ENCODE data around the gene PPM1E. TPM values are rescaled to one million over a fixed set of nuclear protein-coding genes. Genes with fewer than 3 reads are reported as not detected.

PPM1E gene
- total and polyA plus RNA-seq, 2 of the 8 experiments (the other 6 are each of a cell fraction or from before 2014, with no cell fraction given), result 5.0 to 10.4 TPM

- 83% methylated on average over 3 of the region's 3 CpGs; no CpG with 5 or more reads in 1 of the 2 experiments for WGBS, 2 experiments (ENCODE audit: extremely low coverage in 1 of 2, insufficient coverage in 1 of 2, insufficient read length in 1 of 2, insufficient replicate concordance in 2 of 2, low coverage in 1 of 2, low lambda C conversion rate in 2 of 2, missing lambda C conversion rate in 1 of 2)
- Histone ChIP-seq H2AFZ (ENCODE audit: low read length) (no peak overlapping the region), H3K4ac (replicated peaks; ENCODE audit: insufficient read length, low read depth, low read length) (no peak overlapping the region), H3K27me3 (replicated peaks in 1 of 4; ENCODE audit: control insufficient read depth in 3 of 4, extremely low read depth in 1 of 4, insufficient read depth in 3 of 4, low read length in 3 of 4) (no peaks in the 10 kb centered on the region), H3K23me2 (ENCODE audit: low read depth, low read length) (no peaks in the 10 kb centered on the region), H4K20me1 (replicated peaks in 1 of 2; ENCODE audit: control insufficient read depth in 1 of 2, insufficient read depth in 2 of 2, low read length in 2 of 2) (no peaks in the 10 kb centered on the region), H3K9ac (replicated peaks in 1 of 4; ENCODE audit: extremely low read depth in 1 of 4, low read depth in 3 of 4, low read length in 3 of 4) (no peak overlapping the region), H3K4me1 (replicated peaks in 1 of 4; ENCODE audit: control insufficient read depth in 3 of 4, insufficient read depth in 4 of 4, low read length in 3 of 4) (no peaks in the 10 kb centered on the region), H3K79me2 (ENCODE audit: control insufficient read depth in 1 of 2, insufficient read depth in 2 of 2, low read length in 2 of 2) (no peaks in the 10 kb centered on the region), H2BK5ac (ENCODE audit: low read depth, low read length) (no peak overlapping the region), H4K91ac (replicated peaks; ENCODE audit: insufficient read length, low read length) (no peak overlapping the region), H3K56ac (replicated peaks; ENCODE audit: insufficient read length, low read depth, low read length) (no peak overlapping the region), H4K8ac (ENCODE audit: extremely low read depth, insufficient read depth, low read length) (no peak overlapping the region), H3K9me3 (ENCODE audit: insufficient read depth in 2 of 2, low read depth in 1 of 2, low read length in 1 of 2) (no peaks in the 10 kb centered on the region), H2BK12ac (ENCODE audit: low read depth, low read length) (no peak overlapping the region), H3K36me3 (ENCODE audit: control insufficient read depth in 2 of 4, insufficient read depth in 4 of 4, low read length in 3 of 4) (no peaks in the 10 kb centered on the region), H2BK120ac (replicated peaks; ENCODE audit: low read depth, low read length) (no peak overlapping the region), H3K14ac (ENCODE audit: insufficient read length) (no peak overlapping the region), H3K23ac (ENCODE audit: insufficient read length) (no peak overlapping the region), H4K5ac (ENCODE audit: insufficient read length, low read depth, low read length) (no peak overlapping the region), H3K79me1 (ENCODE audit: low read depth, low read length) (no peaks in the 10 kb centered on the region), H2BK20ac (ENCODE audit: low read length) (no peak overlapping the region), H2BK15ac (ENCODE audit: low read length) (no peak overlapping the region), H3K18ac (ENCODE audit: extremely low read depth, low read length) (no peak overlapping the region), H2AK5ac (ENCODE audit: low read depth, low read length) (no peak overlapping the region), H3K4me3 (ENCODE audit: extremely low read depth in 1 of 4, insufficient read depth in 2 of 4, low read depth in 3 of 4, low read length in 4 of 4) (no peak overlapping the region), H3K27ac (ENCODE audit: low read depth, low read length) (no peak overlapping the region), H3K4me2 (ENCODE audit: insufficient read depth in 1 of 2, low read depth in 2 of 2, low read length in 2 of 2) (no peak overlapping the region)
- ChIA-PET POLR2A (ENCODE audit: partially characterized antibody) (no interaction called here), CTCF (ENCODE audit: partially characterized antibody) (interaction anchor here (0.9 to 1.3 kb wide), 2 partner anchors 10 to 270 kb away, joined by 4 to 5 read pairs; no protein-coding TSS in a partner anchor)
- DNase-seq (ENCODE audit: low read depth in 1 of 2, low spot score in 2 of 2) (no peak), FAIRE-seq (no peak)
- TF ChIP-seq EP300 (IDR thresholded peaks at IDR 0.05; ENCODE audit: borderline replicate concordance in 1 of 2, low read depth in 2 of 2, low read length in 2 of 2) (no peak), NRF1 (IDR thresholded peaks at IDR 0.05; ENCODE audit: low read depth, low read length) (no peak), HDAC2 (IDR thresholded peaks at IDR 0.05; ENCODE audit: borderline replicate concordance in 1 of 2, low read depth in 2 of 2, low read length in 2 of 2) (no peak), BRCA1 (IDR thresholded peaks at IDR 0.05; ENCODE audit: low read depth, low read length) (no peak), POU5F1 (IDR thresholded peaks at IDR 0.05; ENCODE audit: low read depth, low read length) (no peak), CTCF (IDR thresholded peaks at IDR 0.05; ENCODE audit: control extremely low read depth in 1 of 3, insufficient read depth in 1 of 3, low read depth in 1 of 3, low read length in 3 of 3) (no peak), RBBP5 (IDR thresholded peaks at IDR 0.05; ENCODE audit: borderline replicate concordance, low read depth, low read length) (no peak), TBP (IDR thresholded peaks at IDR 0.05; ENCODE audit: low read depth, low read length) (no peak), SUZ12 (IDR thresholded peaks at IDR 0.05; ENCODE audit: low read length) (no peak), RFX5 (IDR thresholded peaks at IDR 0.05; ENCODE audit: borderline replicate concordance, low read depth, low read length) (no peak), SIRT6 (IDR thresholded peaks at IDR 0.05; ENCODE audit: low read length) (no peak), GABPA (IDR thresholded peaks at IDR 0.05; ENCODE audit: borderline replicate concordance, insufficient read depth, low read length) (no peak)
Measured at GRCh38 chr17:58734811-58735210, 20.8 kb upstream of the PPM1E start.

Measured in H1 (cell line).